ENCODE results near the gene SIRPB2.

The SIRPB2 gene

GRCh38 chr20:1507276-1507675 lies 16.1 kb upstream of the SIRPB2 start:
- H3K27ac ChIP-seq: no peak overlapping the region
- DNase-seq: no peak
- H3K4me1 ChIP-seq: peaks cover 0 to 4% (median 0%) of the 10 kb centered on the region in 4 donors
- intact Hi-C loops (cut with DNase I; ENCODE audit: low total_unique reads): no loop called here
- H3K9me3 ChIP-seq: peaks cover 0 to 7% (median 0%) of the 10 kb centered on the region in 3 donors
- peaks cover 0 to 2% of the 10 kb centered on the region in 2 donors for H3K27me3 ChIP-seq
- H3K36me3 ChIP-seq: no peaks in the 10 kb centered on the region
- no peak for TF ChIP-seq CTCF (IDR thresholded peaks at IDR 0.05)
- H3K4me3 ChIP-seq: no peak overlapping the region

- Histone ChIP-seq H3K27ac (no peak overlapping the region), H3K9me3 (peaks cover 0 to 7% (median 0%) of the 10 kb centered on the region in 3 donors), H3K4me3 (no peak overlapping the region), H3K27me3 (peaks cover 0 to 2% of the 10 kb centered on the region in 2 donors), H3K36me3 (no peaks in the 10 kb centered on the region), H3K4me1 (peaks cover 0 to 4% (median 0%) of the 10 kb centered on the region in 4 donors)
- intact Hi-C loops (cut with DNase I; ENCODE audit: low total_unique reads): no loop called here
- DNase-seq: no peak
- TF ChIP-seq CTCF (IDR thresholded peaks at IDR 0.05): no peak
Observed at GRCh38 chr20:1505871-1506270, 14.7 kb upstream of the SIRPB2 start.

- Histone ChIP-seq H3K36me3 (no peaks in the 10 kb centered on the region), H3K4me3 (no peak overlapping the region), H3K9me3 (peaks cover 0 to 7% (median 0%) of the 10 kb centered on the region in 3 donors), H3K4me1 (peaks cover 0 to 4% (median 0%) of the 10 kb centered on the region in 4 donors), H3K27me3 (peaks cover 0 to 2% of the 10 kb centered on the region in 2 donors), H3K27ac (no peak overlapping the region)
- no peak for TF ChIP-seq CTCF (IDR thresholded peaks at IDR 0.05)
- intact Hi-C loops (cut with DNase I; ENCODE audit: low total_unique reads): no loop called here
- no peak for DNase-seq
Observed at GRCh38 chr20:1505361-1505760, 14.1 kb upstream of the SIRPB2 start.

- Histone ChIP-seq H3K4me3 (no peak overlapping the region), H3K36me3 (no peaks in the 10 kb centered on the region), H3K4me1 (peaks cover 0 to 6% (median 0%) of the 10 kb centered on the region in 4 donors), H3K27me3 (peaks cover 0 to 8% of the 10 kb centered on the region in 2 donors), H3K27ac (no peak overlapping the region), H3K9me3 (peaks cover 0 to 7% (median 0%) of the 10 kb centered on the region in 3 donors)
- intact Hi-C loops (cut with DNase I; ENCODE audit: low total_unique reads): no loop called here
- peak; percentile 55 to 59 for TF ChIP-seq CTCF (IDR thresholded peaks at IDR 0.05)
- DNase-seq: peak; percentile 71 to 74
Observed at GRCh38 chr20:1503564-1504227, 12.5 kb upstream of the SIRPB2 start.

GRCh38 chr20:1500496-1500895 lies 9.3 kb upstream of the SIRPB2 start:
- no peak overlapping the region for H3K4me3 ChIP-seq
- H3K27ac ChIP-seq: no peak overlapping the region
- no peaks in the 10 kb centered on the region for H3K36me3 ChIP-seq
- H3K4me1 ChIP-seq: peaks cover 0 to 6% (median 0%) of the 10 kb centered on the region in 4 donors
- DNase-seq: no peak
- intact Hi-C loops (cut with DNase I; ENCODE audit: low total_unique reads): no loop called here
- peaks cover 0 to 8% of the 10 kb centered on the region in 2 donors for H3K27me3 ChIP-seq
- peaks cover 0 to 7% (median 0%) of the 10 kb centered on the region in 3 donors for H3K9me3 ChIP-seq
- no peak for TF ChIP-seq CTCF (IDR thresholded peaks at IDR 0.05)
